Uterus (tissue), 2 donors: ENCODE measurements around the gene CBFA2T2.

Experiments
- CTCF ChIP-seq, 4 experiments: fragments of 200-600 bp in 2 of 4; fragments of 450-650 bp in 2 of 4; sonication (generic) in 2 of 4; IDR thresholded peaks; one replicate each; pipeline ENCODE4 v1.5.1; 2016 to 2019; ENCODE audit warnings: antibody characterized with exemption in 4 of 4, mild to moderate bottlenecking in 2 of 4, moderate library complexity in 1 of 4
- POLR2A ChIP-seq, 2 donors: fragments of 450-650 bp; IDR thresholded peaks; one replicate each; pipeline ENCODE4 v1.6.1; 2016; ENCODE audit warnings: antibody characterized with exemption in 2 of 2, mild to moderate bottlenecking in 1 of 2, moderate library complexity in 1 of 2

- TF ChIP-seq CTCF (IDR thresholded peaks at IDR 0.05) (no peak), POLR2A (IDR thresholded peaks at IDR 0.05) (no peak)
These were observed 122.1 kb downstream of the CBFA2T2 start for GRCh38 chr20:33612001-33612400.
